ENCODE results near the gene KCNE4.

DNA sequence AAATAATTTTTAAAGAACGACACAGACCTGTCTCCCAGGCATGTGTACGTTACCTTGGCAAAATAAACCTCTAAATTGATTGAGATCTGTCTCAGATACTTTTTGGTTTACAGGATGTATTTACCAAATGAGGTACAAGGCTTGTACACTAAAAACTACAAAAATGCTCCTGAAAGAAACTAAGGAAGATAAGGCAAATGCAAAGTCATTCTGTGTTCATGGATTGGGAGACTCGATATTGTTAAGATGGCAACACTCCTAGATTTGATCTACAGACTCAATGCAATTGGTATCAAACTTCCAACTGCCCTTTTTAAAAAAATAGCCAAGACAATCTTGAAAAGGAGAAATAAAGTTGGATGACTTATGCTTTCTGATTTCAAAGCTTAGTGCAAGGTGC lies 11.5 kb upstream of the KCNE4 start:
- TF ChIP-seq, protein P1, sequence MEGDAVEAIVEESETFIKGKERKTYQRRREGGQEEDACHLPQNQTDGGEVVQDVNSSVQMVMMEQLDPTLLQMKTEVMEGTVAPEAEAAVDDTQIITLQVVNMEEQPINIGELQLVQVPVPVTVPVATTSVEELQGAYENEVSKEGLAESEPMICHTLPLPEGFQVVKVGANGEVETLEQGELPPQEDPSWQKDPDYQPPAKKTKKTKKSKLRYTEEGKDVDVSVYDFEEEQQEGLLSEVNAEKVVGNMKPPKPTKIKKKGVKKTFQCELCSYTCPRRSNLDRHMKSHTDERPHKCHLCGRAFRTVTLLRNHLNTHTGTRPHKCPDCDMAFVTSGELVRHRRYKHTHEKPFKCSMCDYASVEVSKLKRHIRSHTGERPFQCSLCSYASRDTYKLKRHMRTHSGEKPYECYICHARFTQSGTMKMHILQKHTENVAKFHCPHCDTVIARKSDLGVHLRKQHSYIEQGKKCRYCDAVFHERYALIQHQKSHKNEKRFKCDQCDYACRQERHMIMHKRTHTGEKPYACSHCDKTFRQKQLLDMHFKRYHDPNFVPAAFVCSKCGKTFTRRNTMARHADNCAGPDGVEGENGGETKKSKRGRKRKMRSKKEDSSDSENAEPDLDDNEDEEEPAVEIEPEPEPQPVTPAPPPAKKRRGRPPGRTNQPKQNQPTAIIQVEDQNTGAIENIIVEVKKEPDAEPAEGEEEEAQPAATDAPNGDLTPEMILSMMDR (IDR thresholded peaks at IDR 0.05; ENCODE audit: insufficient read depth, low read depth, low read length), result no peak
- no peak for TF ChIP-seq EZH2 (IDR thresholded peaks at IDR 0.05; ENCODE audit: insufficient read depth, low read length)
